H9 (cell line): ENCODE data around the gene GNAO1. TPM values are rescaled to one million over a fixed set of nuclear protein-coding genes. Genes with fewer than 3 reads are reported as not detected.

ENCODE experiments used
- DNase-seq: peaks from one replicate; pipeline ENCODE4 v3.0.0-alpha.2; 2017
- H2AFZ ChIP-seq: one replicate; pipeline ENCODE4 v1.6.1; 2013; ENCODE audit warnings: mild to moderate bottlenecking, low read length, control low read depth, moderate library complexity
- H2AK5ac ChIP-seq: 2 replicates; pipeline ENCODE4 v1.6.1; 2013; ENCODE audit warnings: low read length, control low read depth, mixed read lengths; ENCODE audit not compliant: insufficient read length
- H2BK120ac ChIP-seq: one replicate; pipeline ENCODE4 v1.6.1; 2013; ENCODE audit warnings: low read depth, mild to moderate bottlenecking, low read length, control low read depth, inconsistent platforms; ENCODE audit not compliant: poor library complexity, severe bottlenecking
- H2BK12ac ChIP-seq: 2 replicates; pipeline ENCODE4 v1.6.1; 2013; ENCODE audit warnings: low read length, control low read depth, mixed read lengths, low read depth; ENCODE audit not compliant: insufficient read length
- H2BK15ac ChIP-seq: 2 replicates; pipeline ENCODE4 v1.6.1; 2013; ENCODE audit warnings: low read depth, low read length, control low read depth
- H2BK20ac ChIP-seq: one replicate; pipeline ENCODE4 v1.6.1; 2013; ENCODE audit warnings: low read depth, mild to moderate bottlenecking, low read length, control low read depth, inconsistent platforms; ENCODE audit not compliant: poor library complexity, severe bottlenecking
- H2BK5ac ChIP-seq: 2 replicates; pipeline ENCODE4 v1.6.1; 2013; ENCODE audit warnings: low read length, control low read depth, mixed read lengths; ENCODE audit not compliant: insufficient read length
- H3K14ac ChIP-seq: 2 replicates; pipeline ENCODE4 v1.6.1; 2013; ENCODE audit warnings: low read length, control low read depth; ENCODE audit not compliant: insufficient read depth
- H3K18ac ChIP-seq: 2 replicates; pipeline ENCODE4 v1.6.1; 2013; ENCODE audit warnings: low read depth, mild to moderate bottlenecking, mixed read lengths, low read length, control low read depth; ENCODE audit not compliant: insufficient read length
- H3K23ac ChIP-seq: 2 replicates; pipeline ENCODE4 v1.6.1; 2013; ENCODE audit warnings: low read length, control low read depth, mixed read lengths, low read depth; ENCODE audit not compliant: insufficient read length
- H3K23me2 ChIP-seq: 2 replicates; pipeline ENCODE4 v1.6.1; 2013; ENCODE audit warnings: low read depth, mild to moderate bottlenecking, mixed read lengths, low read length, control low read depth; ENCODE audit not compliant: insufficient read length, poor library complexity, severe bottlenecking
- H3K27ac ChIP-seq: 2 replicates; pipeline ENCODE4 v1.5.1; 2013; ENCODE audit warnings: low read length, control low read depth, mixed read lengths, low read depth; ENCODE audit not compliant: insufficient read length
- H3K27me3 ChIP-seq: 2 replicates; pipeline ENCODE4 v1.6.1; 2013; ENCODE audit warnings: low read length, control low read depth, inconsistent platforms; ENCODE audit not compliant: insufficient read depth
- H3K4ac ChIP-seq: 2 replicates; pipeline ENCODE4 v1.6.1; 2013; ENCODE audit warnings: low read depth, mild to moderate bottlenecking, control low read depth, inconsistent platforms, low read length, moderate library complexity
- H3K4me1 ChIP-seq: 2 replicates; pipeline ENCODE4 v1.6.1; 2013; ENCODE audit warnings: low read length, control low read depth, inconsistent platforms; ENCODE audit not compliant: insufficient read depth
- H3K4me2 ChIP-seq: 2 replicates; pipeline ENCODE4 v1.6.1; 2013; ENCODE audit warnings: low read length, control low read depth, mixed read lengths; ENCODE audit not compliant: insufficient read length, insufficient read depth
- H3K56ac ChIP-seq: 2 replicates; pipeline ENCODE4 v1.6.1; 2013; ENCODE audit warnings: low read depth, mild to moderate bottlenecking, mixed read lengths, low read length, control low read depth; ENCODE audit not compliant: insufficient read length
- H3K79me1 ChIP-seq: 2 replicates; pipeline ENCODE4 v1.6.1; 2013; ENCODE audit warnings: low read depth, mild to moderate bottlenecking, moderate library complexity, low read length, control low read depth, inconsistent platforms; ENCODE audit not compliant: insufficient read depth, poor library complexity, severe bottlenecking
- H3K79me2 ChIP-seq: 2 replicates; pipeline ENCODE4 v1.6.1; 2013; ENCODE audit warnings: low read length, control low read depth, inconsistent platforms; ENCODE audit not compliant: insufficient read depth
- H3K9ac ChIP-seq: 2 replicates; pipeline ENCODE4 v1.6.1; 2013; ENCODE audit warnings: low read length, control low read depth, mixed read lengths; ENCODE audit not compliant: insufficient read length; ENCODE audit errors: extremely low read depth
- H3K9me3 ChIP-seq: one replicate; pipeline ENCODE4 v1.6.1; 2013; ENCODE audit warnings: low read depth, low read length, inconsistent platforms; ENCODE audit not compliant: control insufficient read depth
- H3T11ph ChIP-seq: one replicate; pipeline ENCODE4 v1.6.1; 2013; ENCODE audit warnings: mild to moderate bottlenecking, low read length, control low read depth, inconsistent platforms
- H4K20me1 ChIP-seq: one replicate; pipeline ENCODE4 v1.6.1; 2013; ENCODE audit not compliant: control insufficient read depth, insufficient read length, insufficient read depth
- H4K5ac ChIP-seq: 2 replicates; pipeline ENCODE4 v1.6.1; 2013; ENCODE audit warnings: low read depth, mild to moderate bottlenecking, mixed read lengths, low read length, control low read depth; ENCODE audit not compliant: insufficient read length
- H4K8ac ChIP-seq: replicated peaks from 2 replicates; pipeline ENCODE4 v1.6.1; 2013; ENCODE audit warnings: low read length, control low read depth, mixed read lengths, low read depth; ENCODE audit not compliant: insufficient read length
- H4K91ac ChIP-seq: 2 replicates; pipeline ENCODE4 v1.6.1; 2013; ENCODE audit warnings: low read depth, mild to moderate bottlenecking, moderate library complexity, mixed read lengths, low read length, control low read depth; ENCODE audit not compliant: insufficient read length
- H3K27ac Mint-ChIP-seq, 3 experiments: 2 replicates in 2 of 3; 3 replicates in 1 of 3; pipeline ENCODE4 v1.8.0; 2020 to 2021; ENCODE audit warnings: mixed read lengths in 3 of 3, mild to moderate bottlenecking in 1 of 3, moderate library complexity in 1 of 3
- H3K27me3 Mint-ChIP-seq: 2 replicates; pipeline ENCODE4 v1.8.0; 2021; ENCODE audit warnings: low read depth, mild to moderate bottlenecking, moderate library complexity, mixed read lengths
- H3K36me3 Mint-ChIP-seq, 3 experiments: 2 replicates in 2 of 3; 3 replicates in 1 of 3; pipeline ENCODE4 v1.8.0; 2020 to 2021; ENCODE audit warnings: low read depth in 3 of 3, mixed read lengths in 3 of 3; ENCODE audit not compliant: insufficient read depth in 1 of 3
- H3K4me1 Mint-ChIP-seq, 2 experiments: 2 replicates each; pipeline ENCODE4 v1.8.0; 2020; ENCODE audit warnings: mixed read lengths in 2 of 2
- H3K4me3 Mint-ChIP-seq, 2 experiments: 2 replicates in 1 of 2; 3 replicates in 1 of 2; pipeline ENCODE4 v1.8.0; 2020 to 2021; ENCODE audit warnings: mild to moderate bottlenecking in 2 of 2, mixed read lengths in 2 of 2, moderate library complexity in 1 of 2
- H3K9me3 Mint-ChIP-seq, 2 experiments: 2 replicates in 1 of 2; 3 replicates in 1 of 2; pipeline ENCODE4 v1.8.0; 2020; ENCODE audit warnings: mild to moderate bottlenecking in 2 of 2, mixed read lengths in 2 of 2, moderate library complexity in 1 of 2
- CTCF ChIP-seq: fragments of 200-600 bp; sonication (generic); conservative IDR thresholded peaks from 3 replicates; pipeline ENCODE4 v1.8.0; 2021; ENCODE audit warnings: antibody characterized with exemption, mild to moderate bottlenecking
- WGBS: extraction: QIAGEN DNeasy Blood & Tissue Kit; methylation state at CpG from one replicate; pipeline ENCODE4 v1.1.7; 2013; ENCODE audit warnings: missing lambda C conversion rate, low lambda C conversion rate, mixed read lengths; ENCODE audit not compliant: insufficient read length; ENCODE audit errors: extremely low coverage; 5-methylcytosine and 5-hydroxymethylcytosine counted together
- total RNA-seq: library from RNA; stranded (reverse); gene quantifications from 2 replicates; pipeline ENCODE4 v1.2.1, GENCODE V29; 2021

Gene GNAO1
- total RNA-seq, 1 experiment from 2014 or later, result 16.9 TPM

- no peak for DNase-seq
- Histone ChIP-seq H4K8ac (no peak overlapping the region), H4K91ac (no peak overlapping the region), H3K9me3 (no peaks in the 10 kb centered on the region), H2BK5ac (no peak overlapping the region), H4K5ac (no peak overlapping the region), H3K9ac (no peak overlapping the region), H4K20me1 (no peaks in the 10 kb centered on the region), H3K27me3 (no peaks in the 10 kb centered on the region), H2AFZ (no peak overlapping the region), H3K27ac (no peak overlapping the region), H2BK12ac (no peak overlapping the region), H3K4ac (no peak overlapping the region), H3K79me1 (no peaks in the 10 kb centered on the region), H3T11ph (no peak overlapping the region), H3K56ac (no peak overlapping the region), H2BK20ac (no peak overlapping the region), H2BK15ac (no peak overlapping the region), H3K23me2 (no peaks in the 10 kb centered on the region), H2AK5ac (no peak overlapping the region), H3K4me2 (no peak overlapping the region), H3K4me1 (no peaks in the 10 kb centered on the region), H3K79me2 (no peaks in the 10 kb centered on the region), H3K18ac (no peak overlapping the region), H2BK120ac (no peak overlapping the region), H3K14ac (no peak overlapping the region), H3K23ac (no peak overlapping the region)
- Mint-ChIP-seq H3K4me3 (no peak overlapping the region), H3K9me3 (peaks cover 10 to 16% of the 10 kb centered on the region in 2 experiments), H3K36me3 (peaks cover 5 to 11% (median 6%) of the 10 kb centered on the region in 3 experiments; a peak in 6 of 7 replicates), H3K27me3 (no peaks in the 10 kb centered on the region; the same call in 1 of the 2 replicates), H3K4me1 (no peaks in the 10 kb centered on the region), H3K27ac (no peak overlapping the region)
- no peak for TF ChIP-seq CTCF
- no CpG with 5 or more reads among the region's 2 CpGs for WGBS
Measured at GRCh38 chr16:56151621-56152020, 39.7 kb upstream of the GNAO1 start.
